H1 (cell line): Measurements from ENCODE around the gene ABHD17B. TPM values are rescaled to one million over a fixed set of nuclear protein-coding genes. Genes with fewer than 3 reads are reported as not detected.

Experiments
- ATF3 ChIP-seq: IDR thresholded peaks from 2 replicates; pipeline ENCODE4 v1.6.1; 2011; ENCODE audit warnings: low read depth, mild to moderate bottlenecking, low read length; ENCODE audit not compliant: insufficient read depth
- CBX8 ChIP-seq: fragments of 300-800, 300-1000 bp; sonication (generic); IDR thresholded peaks from 2 replicates; pipeline ENCODE4 v1.7.1; 2016; ENCODE audit warnings: low read depth, low read length, borderline replicate concordance
- CHD7 ChIP-seq: fragments of 300-600 bp; sonication (generic); IDR thresholded peaks from 2 replicates; pipeline ENCODE4 v1.7.1; 2012; ENCODE audit warnings: low read length, moderate library complexity, mild to moderate bottlenecking, inconsistent platforms; ENCODE audit not compliant: insufficient replicate concordance
- JUN ChIP-seq: IDR thresholded peaks from 2 replicates; pipeline ENCODE4 v1.6.1; 2011; ENCODE audit warnings: low read depth, mild to moderate bottlenecking, improper control_type of control experiment, low read length
- MAFK ChIP-seq: IDR thresholded peaks from 2 replicates; pipeline ENCODE4 v1.6.1; 2012; ENCODE audit warnings: low read depth, mild to moderate bottlenecking, improper control_type of control experiment, low read length
- POLR2AphosphoS5 ChIP-seq: IDR thresholded peaks from 2 replicates; pipeline ENCODE4 v1.6.1; 2011; ENCODE audit warnings: low read depth, low read length
- SAP30 ChIP-seq: fragments of 300-600 bp; sonication (generic); IDR thresholded peaks from 2 replicates; pipeline ENCODE4 v1.7.1; 2012; ENCODE audit warnings: low read length, moderate library complexity, mild to moderate bottlenecking, inconsistent platforms; ENCODE audit not compliant: insufficient read depth, insufficient replicate concordance
- SP2 ChIP-seq: IDR thresholded peaks from 2 replicates; pipeline ENCODE4 v1.6.1; 2012; ENCODE audit warnings: mild to moderate bottlenecking, low read length, inconsistent platforms
- SRF ChIP-seq: IDR thresholded peaks from 2 replicates; pipeline ENCODE4 v1.6.1; 2011; ENCODE audit warnings: mild to moderate bottlenecking, low read depth, low read length, moderate library complexity
- ZNF274 ChIP-seq: IDR thresholded peaks from 2 replicates; pipeline ENCODE4 v1.7.0; 2012; ENCODE audit warnings: low read length, borderline replicate concordance; ENCODE audit errors: extremely low read depth
- polyA plus RNA-seq, 7 experiments: library from polyadenylated mRNA; depleted of rRNA in 3 of 7; stranded (reverse) in 5 of 7; unstranded in 2 of 7; fragments of >200 nt in 5 of 7; fragments of 200-250 nt in 2 of 7; gene quantifications; 1 replicate in 5 of 7; 2 replicates in 1 of 7; 4 replicates in 1 of 7; pipeline versions ENCODE4 v1.2.1 to v1.2.3, GENCODE V29; 2011 to 2013; ENCODE audit warnings: missing spikeins in 2 of 7, mixed read lengths in 2 of 7
- total RNA-seq: library from RNA; stranded (reverse); fragmentation: NEBNext Ultra II Directional; extraction: Animal tissue kit (Norgen Biotek cat#: 25700); gene quantifications from 2 replicates; pipeline ENCODE4 v1.2.1, GENCODE V29; 2021

Gene ABHD17B
- total and polyA plus RNA-seq, 2 of the 8 experiments (the other 6 are each of a cell fraction or from before 2014, with no cell fraction given): 37.2 to 60.8 TPM

- TF ChIP-seq ATF3: no peak
- no peak for TF ChIP-seq MAFK
- no peak for TF ChIP-seq SAP30
- TF ChIP-seq SP2: no peak
- TF ChIP-seq CBX8: no peak
- TF ChIP-seq JUN: no peak
- no peak for TF ChIP-seq CHD7
- no peak for TF ChIP-seq POLR2AphosphoS5
- TF ChIP-seq ZNF274: no peak
- TF ChIP-seq SRF: no peak
- TF ChIP-seq, all 59 proteins: peak for 0
Measured at GRCh38 chr9:71929791-71930440, 18.9 kb upstream of the ABHD17B start (continued).
